ENCODE results near the gene KCTD5.
"Not testable (repeated sequence)": the region's sequence is repeated elsewhere in the genome, so short reads cannot be mapped to it uniquely, and the experiment has no call there.

KCTD5 gene

DNA sequence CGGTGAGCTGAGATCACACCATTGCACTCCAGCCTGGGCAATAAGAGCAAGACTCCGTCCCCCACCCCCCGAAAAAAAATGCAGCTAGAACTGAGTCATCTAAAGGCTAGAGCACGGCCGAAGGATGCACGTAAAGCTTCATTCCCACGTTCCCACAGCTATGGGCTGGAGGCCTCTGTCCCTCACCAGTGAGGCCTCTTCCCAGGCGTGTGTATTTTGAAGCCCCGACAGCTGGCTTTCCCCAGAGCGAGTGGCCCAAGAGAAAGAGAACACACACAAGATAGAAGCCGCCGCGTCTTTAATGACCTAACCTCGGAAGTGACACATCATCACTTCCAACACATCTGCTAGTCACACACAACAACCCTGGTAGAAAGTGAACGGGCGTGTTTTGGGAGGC, 6.6 kb upstream of the KCTD5 start:
- in situ Hi-C loops (cut with HindIII; ENCODE audit: low pct_ligation_motif_present, low sequenced_read_pairs) = no loop called here
- Histone ChIP-seq H3K27ac (no peak overlapping the region), H3K4me3 (ENCODE audit: low read depth, low read length) (no peak overlapping the region), H3K27me3 (replicated peaks) (no peaks in the 10 kb centered on the region), H3K36me3 (replicated peaks) (no peaks in the 10 kb centered on the region)
- TF ChIP-seq, protein P1, sequence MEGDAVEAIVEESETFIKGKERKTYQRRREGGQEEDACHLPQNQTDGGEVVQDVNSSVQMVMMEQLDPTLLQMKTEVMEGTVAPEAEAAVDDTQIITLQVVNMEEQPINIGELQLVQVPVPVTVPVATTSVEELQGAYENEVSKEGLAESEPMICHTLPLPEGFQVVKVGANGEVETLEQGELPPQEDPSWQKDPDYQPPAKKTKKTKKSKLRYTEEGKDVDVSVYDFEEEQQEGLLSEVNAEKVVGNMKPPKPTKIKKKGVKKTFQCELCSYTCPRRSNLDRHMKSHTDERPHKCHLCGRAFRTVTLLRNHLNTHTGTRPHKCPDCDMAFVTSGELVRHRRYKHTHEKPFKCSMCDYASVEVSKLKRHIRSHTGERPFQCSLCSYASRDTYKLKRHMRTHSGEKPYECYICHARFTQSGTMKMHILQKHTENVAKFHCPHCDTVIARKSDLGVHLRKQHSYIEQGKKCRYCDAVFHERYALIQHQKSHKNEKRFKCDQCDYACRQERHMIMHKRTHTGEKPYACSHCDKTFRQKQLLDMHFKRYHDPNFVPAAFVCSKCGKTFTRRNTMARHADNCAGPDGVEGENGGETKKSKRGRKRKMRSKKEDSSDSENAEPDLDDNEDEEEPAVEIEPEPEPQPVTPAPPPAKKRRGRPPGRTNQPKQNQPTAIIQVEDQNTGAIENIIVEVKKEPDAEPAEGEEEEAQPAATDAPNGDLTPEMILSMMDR (IDR thresholded peaks at IDR 0.05; ENCODE audit: low read depth, low read length, missing control alignments) = no peak
- no peak for DNase-seq

DNA sequence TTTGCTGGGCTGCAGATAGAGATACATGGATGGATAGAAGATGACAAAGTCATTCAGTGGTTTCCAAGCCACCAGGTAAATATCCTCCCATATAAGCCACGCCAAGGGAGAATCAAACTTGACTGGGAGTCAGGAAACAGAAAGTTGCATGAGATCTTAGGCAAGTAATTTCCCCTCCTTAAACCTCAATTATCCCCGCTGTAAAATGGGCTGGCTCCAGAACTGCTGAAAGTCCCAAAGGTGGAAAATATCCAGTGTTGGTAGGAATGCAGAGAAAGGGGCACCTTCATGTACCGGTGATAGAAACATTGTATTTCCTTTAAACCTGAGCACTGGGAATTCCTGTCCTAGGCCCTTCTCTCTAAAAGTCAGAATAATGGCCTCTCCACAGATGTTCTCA, 5.4 kb upstream of the KCTD5 start:
- H3K27ac ChIP-seq; DNase-seq; H3K4me3 ChIP-seq (ENCODE audit: low read depth, low read length); H3K36me3 ChIP-seq (replicated peaks); in situ Hi-C loops (cut with HindIII; ENCODE audit: low pct_ligation_motif_present, low sequenced_read_pairs); H3K27me3 ChIP-seq (replicated peaks): not testable (repeated sequence)

DNA sequence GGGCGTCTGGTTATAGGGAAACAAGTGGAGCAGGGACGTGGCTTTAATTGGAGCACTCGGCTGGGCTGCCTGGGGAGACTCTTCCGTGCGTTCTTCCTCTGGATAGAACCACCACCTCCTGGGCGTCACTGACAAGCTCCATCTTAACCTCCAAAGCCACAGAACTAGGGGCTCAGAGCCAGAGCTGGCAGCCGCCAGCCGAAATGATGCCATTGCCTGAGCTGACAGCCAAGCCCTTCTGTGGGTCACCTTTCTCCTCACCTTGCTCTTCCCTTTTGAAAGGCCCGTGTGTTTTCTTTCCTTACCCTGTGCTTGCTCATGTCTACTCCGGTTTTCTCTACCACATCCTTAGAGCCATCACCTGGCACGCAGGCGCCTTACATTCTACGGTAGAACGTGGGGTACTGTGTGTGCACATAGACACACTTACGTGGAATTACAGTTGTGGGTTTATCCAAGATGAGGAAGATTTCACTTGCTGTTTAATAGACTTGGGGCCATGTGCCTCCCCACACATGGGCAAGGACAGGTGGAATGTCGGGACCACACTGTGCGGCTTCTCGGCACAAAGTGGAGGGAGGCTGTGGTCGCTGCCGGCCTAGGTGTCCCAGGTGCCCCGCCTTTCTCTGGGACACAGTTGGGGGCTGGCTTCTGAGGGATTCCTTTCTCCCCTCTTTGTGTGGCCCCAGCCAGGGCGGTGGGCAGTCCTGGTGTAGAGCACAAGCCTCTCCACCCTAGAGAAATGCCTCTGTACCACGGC, 3.9 kb upstream of the KCTD5 start:
- H3K4me3 ChIP-seq (ENCODE audit: low read depth, low read length); DNase-seq; H3K27ac ChIP-seq; H3K27me3 ChIP-seq (replicated peaks); H3K36me3 ChIP-seq (replicated peaks); in situ Hi-C loops (cut with HindIII; ENCODE audit: low pct_ligation_motif_present, low sequenced_read_pairs): not testable (repeated sequence)

DNA sequence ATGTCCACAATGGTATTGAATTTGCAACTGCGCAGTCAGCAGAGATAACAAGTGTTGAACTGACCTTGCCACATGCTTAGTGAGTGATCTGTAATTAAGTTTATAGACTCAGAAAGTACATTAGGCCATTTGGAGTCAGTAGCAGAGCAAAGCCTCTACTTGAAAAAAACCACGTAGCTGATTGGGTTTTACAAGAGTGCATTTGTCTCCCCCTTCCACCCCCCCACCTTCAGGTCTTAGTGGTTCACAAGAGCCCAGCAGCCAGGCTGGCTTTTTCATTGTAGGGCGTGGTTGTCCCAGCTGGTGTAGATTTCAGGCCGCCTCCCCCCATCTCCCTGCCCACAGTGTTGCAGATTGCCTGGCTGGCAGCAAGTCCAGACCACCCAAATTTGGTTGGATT, 2.4 kb upstream of the KCTD5 start:
- DNase-seq; H3K27me3 ChIP-seq (replicated peaks); H3K27ac ChIP-seq; H3K36me3 ChIP-seq (replicated peaks); in situ Hi-C loops (cut with HindIII; ENCODE audit: low pct_ligation_motif_present, low sequenced_read_pairs); H3K4me3 ChIP-seq (ENCODE audit: low read depth, low read length): not testable (repeated sequence)

DNA sequence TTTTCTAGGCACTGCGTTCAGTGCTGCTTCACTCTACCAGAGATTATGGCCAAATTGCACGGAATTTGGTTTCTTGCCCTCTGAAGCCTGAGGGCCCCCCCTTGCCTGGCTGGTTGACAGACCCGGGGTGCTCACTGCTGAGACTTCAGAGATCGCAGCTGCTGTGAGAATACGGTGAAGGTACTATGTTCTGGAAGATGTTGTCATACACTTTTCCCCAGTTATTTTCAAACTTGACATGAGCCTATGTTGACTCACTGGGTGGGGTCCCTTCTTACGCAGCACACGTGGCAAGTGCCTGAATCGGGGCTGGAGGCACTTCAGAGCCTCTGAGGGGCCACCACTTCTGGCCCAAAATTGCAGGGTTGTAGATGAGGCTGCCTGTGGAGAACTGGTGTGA, 2.0 kb upstream of the KCTD5 start:
- DNase-seq; in situ Hi-C loops (cut with HindIII; ENCODE audit: low pct_ligation_motif_present, low sequenced_read_pairs); H3K36me3 ChIP-seq (replicated peaks); H3K27me3 ChIP-seq (replicated peaks); H3K27ac ChIP-seq; H3K4me3 ChIP-seq (ENCODE audit: low read depth, low read length): not testable (repeated sequence)

DNA sequence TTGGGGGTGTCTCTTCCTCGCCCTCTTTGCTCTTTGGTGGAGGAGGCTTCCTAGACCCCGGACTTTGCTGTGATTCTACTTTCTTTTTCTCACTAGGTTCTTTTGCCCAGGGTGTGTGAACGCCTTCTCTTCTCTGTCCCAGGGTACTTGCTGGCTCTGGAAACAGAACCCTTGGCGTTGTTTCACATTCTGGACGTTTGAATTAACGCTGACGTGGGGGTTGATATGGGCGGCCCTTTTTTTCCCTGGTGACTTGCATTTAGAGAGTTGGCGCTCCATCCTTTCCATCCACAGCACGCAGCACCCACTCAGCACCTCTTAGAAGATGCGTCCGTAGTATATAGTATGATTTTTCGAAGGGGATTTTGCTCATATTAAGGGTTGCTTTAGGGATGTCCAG, 718 bp downstream of the KCTD5 start:
- in situ Hi-C loops (cut with HindIII; ENCODE audit: low pct_ligation_motif_present, low sequenced_read_pairs); H3K36me3 ChIP-seq (replicated peaks); H3K27me3 ChIP-seq (replicated peaks); DNase-seq: not testable (repeated sequence)
- peak overlapping the region; percentile 70 for H3K27ac ChIP-seq
- H3K4me3 ChIP-seq (ENCODE audit: low read depth, low read length) = peak overlapping the region; percentile 97

DNA sequence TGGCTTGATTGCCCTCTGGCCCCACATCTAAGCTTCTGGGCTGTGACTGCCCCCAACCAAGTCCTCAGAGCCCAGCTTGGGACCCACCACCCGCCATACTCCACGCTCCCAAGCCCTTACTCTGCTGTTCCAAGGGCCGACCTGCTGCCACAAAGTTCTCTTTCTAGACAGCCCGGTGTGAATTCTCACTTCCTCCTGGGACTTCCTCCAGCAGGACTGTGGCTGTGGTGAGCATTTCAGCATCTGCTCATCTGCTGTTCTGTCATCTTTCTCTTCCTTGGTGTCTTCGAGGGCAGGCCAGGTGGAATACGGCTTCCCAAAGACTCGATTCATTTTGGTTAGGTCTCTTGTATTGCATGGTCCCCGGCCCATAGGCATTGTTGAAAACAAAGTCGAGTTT, 3.8 kb downstream of the KCTD5 start:
- H3K27ac ChIP-seq; in situ Hi-C loops (cut with HindIII; ENCODE audit: low pct_ligation_motif_present, low sequenced_read_pairs); H3K36me3 ChIP-seq (replicated peaks); H3K4me3 ChIP-seq (ENCODE audit: low read depth, low read length); H3K27me3 ChIP-seq (replicated peaks); DNase-seq: not testable (repeated sequence)

DNA sequence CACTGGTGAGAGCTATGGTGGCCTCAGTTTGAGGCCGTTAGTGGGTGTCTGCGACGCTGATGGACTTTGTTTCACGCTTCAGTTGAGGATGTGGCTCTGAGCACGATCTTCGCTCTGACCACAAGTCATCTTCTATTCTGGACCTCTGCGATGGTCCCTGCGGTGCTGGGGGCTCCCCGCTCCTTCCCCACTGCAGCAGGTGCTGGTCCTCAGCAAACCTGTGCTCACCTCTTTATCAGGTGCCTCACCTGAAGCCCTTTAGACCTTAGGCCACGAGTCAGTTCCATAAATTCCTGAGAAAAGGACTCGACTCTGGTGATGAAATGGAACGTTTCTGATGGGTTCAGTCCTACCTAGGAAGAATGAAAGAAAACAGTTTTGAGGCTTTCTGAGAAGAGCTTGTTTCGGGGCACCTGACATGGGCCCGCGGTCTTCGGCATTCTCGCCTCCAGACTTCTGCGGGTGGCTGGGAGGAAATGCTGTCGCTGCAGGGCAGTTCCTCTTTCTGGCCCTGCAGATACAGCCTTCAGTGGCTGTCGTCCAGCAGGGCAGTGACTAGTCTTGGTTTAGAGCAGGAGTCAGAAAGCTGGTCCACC, 4.7 kb downstream of the KCTD5 start:
- H3K27me3 ChIP-seq (replicated peaks) = no peaks in the 10 kb centered on the region
- peaks cover 9% of the 10 kb centered on the region for H3K36me3 ChIP-seq (replicated peaks)
- TF ChIP-seq, protein P1 (IDR thresholded peaks at IDR 0.05; ENCODE audit: low read depth, low read length, missing control alignments) = no peak
- in situ Hi-C loops (cut with HindIII; ENCODE audit: low pct_ligation_motif_present, low sequenced_read_pairs) = no loop called here
- DNase-seq = no peak
- no peak overlapping the region for H3K4me3 ChIP-seq (ENCODE audit: low read depth, low read length)
- no peak overlapping the region for H3K27ac ChIP-seq
